Loucy (cell line): ENCODE measurements around the gene WAC.
A peak's percentile ranks its signal among the peaks of the same experiment; 100 is the strongest.

Experiments
- H2AFZ ChIP-seq: fragments of 200-600 bp; sonication (generic); 2 replicates; pipeline ENCODE4 v1.6.0; 2016; ENCODE audit warnings: antibody characterized with exemption, mild to moderate bottlenecking, low read length, moderate library complexity
- H3F3A ChIP-seq: fragments of 200-600 bp; 2 replicates; pipeline ENCODE4 v1.6.0; 2016; ENCODE audit warnings: antibody characterized with exemption, low read depth, mild to moderate bottlenecking
- H3K27me3 ChIP-seq: fragments of 200-600 bp; sonication (generic); 2 replicates; pipeline ENCODE4 v1.6.1; 2014; ENCODE audit warnings: low read length, mild to moderate bottlenecking; ENCODE audit not compliant: insufficient read depth, poor library complexity, severe bottlenecking
- H3K36me3 ChIP-seq: fragments of 200-600 bp; sonication (generic); 2 replicates; pipeline ENCODE4 v1.6.1; 2016; ENCODE audit warnings: low read length; ENCODE audit not compliant: insufficient read depth
- H3K4me1 ChIP-seq: fragments of 200-600 bp; sonication (generic); 2 replicates; pipeline ENCODE4 v1.5.1; 2014; ENCODE audit warnings: low read length, mild to moderate bottlenecking; ENCODE audit not compliant: insufficient read depth, poor library complexity, severe bottlenecking
- H3K4me2 ChIP-seq: fragments of 200-600 bp; sonication (generic); 2 replicates; pipeline ENCODE4 v1.6.0; 2014; ENCODE audit warnings: antibody characterized with exemption, low read length, low read depth, mild to moderate bottlenecking; ENCODE audit not compliant: poor library complexity, severe bottlenecking
- H3K4me3 ChIP-seq: fragments of 200-600 bp; sonication (generic); 2 replicates; pipeline ENCODE4 v1.5.1; 2014; ENCODE audit warnings: low read length, mild to moderate bottlenecking, mixed read lengths; ENCODE audit not compliant: poor library complexity, severe bottlenecking
- H3K79me2 ChIP-seq: fragments of 200-600 bp; sonication (generic); 2 replicates; pipeline ENCODE4 v1.6.1; 2014; ENCODE audit warnings: low read length; ENCODE audit not compliant: insufficient read depth
- H3K9ac ChIP-seq: fragments of 200-600 bp; sonication (generic); 2 replicates; pipeline ENCODE4 v1.6.0; 2014; ENCODE audit warnings: mild to moderate bottlenecking, low read depth, low read length, moderate library complexity; ENCODE audit not compliant: poor library complexity, severe bottlenecking
- H3K9me2 ChIP-seq: fragments of 200-600 bp; sonication (generic); replicated peaks from 2 replicates; pipeline ENCODE4 v1.6.1; 2016; ENCODE audit warnings: low read depth, low read length, mixed read lengths
- H3K9me3 ChIP-seq: fragments of 200-600 bp; sonication (generic); 2 replicates; pipeline ENCODE4 v1.6.1; 2014; ENCODE audit warnings: mild to moderate bottlenecking, antibody characterized with exemption, low read length, low read depth; ENCODE audit not compliant: insufficient read depth
- H4K20me1 ChIP-seq: fragments of 200-600 bp; sonication (generic); 2 replicates; pipeline ENCODE4 v1.6.0; 2014; ENCODE audit warnings: antibody characterized with exemption, low read length, mild to moderate bottlenecking; ENCODE audit not compliant: insufficient read depth, poor library complexity, severe bottlenecking
- CTCF ChIP-seq: fragments of 200-600 bp; sonication (generic); conservative IDR thresholded peaks from 2 replicates; pipeline ENCODE4 v1.5.1; 2014; ENCODE audit warnings: mild to moderate bottlenecking, antibody characterized with exemption, low read length
- EZH2phosphoT487 ChIP-seq: fragments of 200-600 bp; IDR thresholded peaks from 2 replicates; pipeline ENCODE4 v1.6.1; 2018; ENCODE audit warnings: antibody characterized with exemption, mild to moderate bottlenecking, moderate library complexity, borderline replicate concordance

Gene WAC

GRCh38 chr10:28540145-28540544 lies 7.2 kb downstream of the WAC start:
- Histone ChIP-seq H3K27me3 (no peaks in the 10 kb centered on the region), H3K79me2 (peaks cover 100% of the 10 kb centered on the region), H3K9me2 (no peaks in the 10 kb centered on the region), H3K4me2 (peak overlapping the region; percentile 41), H3K4me1 (peaks cover 49% of the 10 kb centered on the region), H3K9me3 (no peaks in the 10 kb centered on the region), H4K20me1 (peaks cover 99% of the 10 kb centered on the region), H3F3A (no peaks in the 10 kb centered on the region), H3K36me3 (peaks cover 82% of the 10 kb centered on the region), H3K9ac (no peak overlapping the region), H3K4me3 (peak overlapping the region; percentile 26), H2AFZ (no peak overlapping the region)
- TF ChIP-seq EZH2phosphoT487 (no peak), CTCF (no peak)

DNA sequence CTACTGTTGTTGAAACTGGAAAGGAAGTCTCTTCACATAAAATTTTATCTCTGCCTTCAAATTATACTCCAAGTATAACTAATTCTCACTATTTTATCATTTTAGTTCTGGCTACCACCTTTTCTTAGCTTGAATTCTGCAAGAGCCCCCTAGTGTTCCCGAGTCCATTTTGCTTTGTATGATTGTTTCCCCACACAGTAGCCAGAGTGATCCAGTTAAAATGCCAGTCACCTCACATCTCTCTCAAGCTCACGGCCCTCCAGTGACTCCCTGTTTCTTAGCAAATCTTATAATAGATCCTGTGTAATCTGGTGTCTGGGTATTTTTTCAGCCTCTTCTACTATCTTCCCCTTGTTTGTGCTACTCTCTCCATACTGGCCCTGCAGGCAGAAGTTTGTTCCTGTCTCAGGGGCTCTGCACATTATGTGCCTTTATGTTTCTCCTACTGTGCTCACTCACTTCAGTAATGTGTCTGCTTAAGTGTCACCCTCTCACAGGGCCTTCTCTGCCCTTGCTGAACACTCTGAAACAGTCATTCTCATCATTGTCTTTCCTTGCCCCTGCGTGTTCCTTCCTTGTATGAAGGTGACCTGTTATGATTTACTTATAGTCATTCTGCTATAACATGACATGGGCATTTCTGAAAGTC lies 8.9 kb downstream of the WAC start:
- Histone ChIP-seq H3K79me2 (peaks cover 100% of the 10 kb centered on the region), H3K4me1 (peaks cover 39% of the 10 kb centered on the region), H3K4me3 (no peak overlapping the region), H2AFZ (no peak overlapping the region), H3K9me3 (no peaks in the 10 kb centered on the region), H4K20me1 (peaks cover 99% of the 10 kb centered on the region), H3K36me3 (peaks cover 74% of the 10 kb centered on the region), H3F3A (no peaks in the 10 kb centered on the region), H3K27me3 (no peaks in the 10 kb centered on the region), H3K9me2 (no peaks in the 10 kb centered on the region), H3K4me2 (peak overlapping the region; percentile 41), H3K9ac (no peak overlapping the region)
- TF ChIP-seq EZH2phosphoT487 (no peak), CTCF (peak; percentile 51)

DNA sequence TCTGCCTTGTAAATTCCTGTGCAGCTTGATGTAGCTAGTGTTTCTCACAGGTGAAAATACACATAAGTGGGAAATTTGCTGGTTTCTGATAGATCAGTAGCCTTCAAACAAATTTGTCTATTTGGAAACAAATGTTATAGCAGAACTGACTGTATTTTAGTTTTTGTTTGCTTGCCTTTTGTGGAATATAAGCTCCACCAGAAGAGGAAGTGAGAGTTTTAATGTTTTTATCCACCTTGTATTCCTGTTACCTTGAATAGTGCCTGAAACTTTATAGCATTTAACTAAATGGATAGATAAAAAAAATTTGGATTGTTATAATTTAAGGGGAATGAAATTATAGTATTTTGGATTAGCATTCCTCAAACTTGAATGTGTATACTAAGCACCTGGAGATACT lies 9.8 kb downstream of the WAC start:
- Histone ChIP-seq H2AFZ (no peak overlapping the region), H3K9ac (no peak overlapping the region), H3K4me3 (no peak overlapping the region), H3K4me1 (peaks cover 31% of the 10 kb centered on the region), H3K79me2 (peaks cover 99% of the 10 kb centered on the region), H3K36me3 (peaks cover 65% of the 10 kb centered on the region), H3K9me2 (no peaks in the 10 kb centered on the region), H3K4me2 (peak overlapping the region; percentile 41), H4K20me1 (peaks cover 95% of the 10 kb centered on the region), H3F3A (no peaks in the 10 kb centered on the region), H3K27me3 (no peaks in the 10 kb centered on the region), H3K9me3 (no peaks in the 10 kb centered on the region)
- no peak for TF ChIP-seq EZH2phosphoT487
- TF ChIP-seq CTCF: no peak
